ENCODE results near the gene IL17RE. TPM values are rescaled to one million over a fixed set of nuclear protein-coding genes. Genes with fewer than 3 reads are reported as not detected.

Gene IL17RE
- total RNA-seq, 3 donors from 2014 or later: 11.5 to 22.0 (median 11.7) TPM

- Histone ChIP-seq H3K4me3 (no peak overlapping the region), H3K27ac (no peak overlapping the region), H3K9me3 (no peaks in the 10 kb centered on the region), H3K36me3 (no peaks in the 10 kb centered on the region), H3K27me3 (no peaks in the 10 kb centered on the region), H3K4me1 (no peaks in the 10 kb centered on the region)
- DNase-seq (ENCODE audit: low spot score in 2 of 2): no peak
- no peak for TF ChIP-seq POLR2AphosphoS5 (IDR thresholded peaks at IDR 0.05)
- TF ChIP-seq, protein P1, sequence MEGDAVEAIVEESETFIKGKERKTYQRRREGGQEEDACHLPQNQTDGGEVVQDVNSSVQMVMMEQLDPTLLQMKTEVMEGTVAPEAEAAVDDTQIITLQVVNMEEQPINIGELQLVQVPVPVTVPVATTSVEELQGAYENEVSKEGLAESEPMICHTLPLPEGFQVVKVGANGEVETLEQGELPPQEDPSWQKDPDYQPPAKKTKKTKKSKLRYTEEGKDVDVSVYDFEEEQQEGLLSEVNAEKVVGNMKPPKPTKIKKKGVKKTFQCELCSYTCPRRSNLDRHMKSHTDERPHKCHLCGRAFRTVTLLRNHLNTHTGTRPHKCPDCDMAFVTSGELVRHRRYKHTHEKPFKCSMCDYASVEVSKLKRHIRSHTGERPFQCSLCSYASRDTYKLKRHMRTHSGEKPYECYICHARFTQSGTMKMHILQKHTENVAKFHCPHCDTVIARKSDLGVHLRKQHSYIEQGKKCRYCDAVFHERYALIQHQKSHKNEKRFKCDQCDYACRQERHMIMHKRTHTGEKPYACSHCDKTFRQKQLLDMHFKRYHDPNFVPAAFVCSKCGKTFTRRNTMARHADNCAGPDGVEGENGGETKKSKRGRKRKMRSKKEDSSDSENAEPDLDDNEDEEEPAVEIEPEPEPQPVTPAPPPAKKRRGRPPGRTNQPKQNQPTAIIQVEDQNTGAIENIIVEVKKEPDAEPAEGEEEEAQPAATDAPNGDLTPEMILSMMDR (IDR thresholded peaks at IDR 0.05): no peak
- no peak for TF ChIP-seq POLR2A (IDR thresholded peaks at IDR 0.05)
- intact Hi-C loops (cut with DNase I; ENCODE audit: low total_unique reads): no loop called here
These were observed 62.7 kb downstream of the IL17RE start for GRCh38 chr3:9965200-9965875.

Other genes starting within 250 kb of the IL17RE start
- not detected for gene CPNE9, start 199.0 kb upstream of the IL17RE start, total RNA-seq
- 10 to 100 TPM; 14.7 to 19.7 (median 19.3) TPM for gene BRPF1, start 171.1 kb upstream of the IL17RE start, total RNA-seq
- 10 to 100 TPM; 21.3 to 33.4 (median 23.3) TPM for gene OGG1, start 152.9 kb upstream of the IL17RE start, total RNA-seq
- 10 to 100 TPM; 25.2 to 58.7 (median 40.0) TPM for gene CAMK1, start 132.9 kb upstream of the IL17RE start, total RNA-seq
- gene TADA3, start 110.4 kb upstream of the IL17RE start, total RNA-seq: 10 to 100 TPM; 66.1 to 73.4 (median 70.1) TPM
- 100 to 1,000 TPM; 116 to 163 (median 117) TPM for gene ARPC4, start 109.8 kb upstream of the IL17RE start, total RNA-seq
- 10 to 100 TPM; 63.1 to 76.7 (median 72.3) TPM for gene TTLL3, start 92.6 kb upstream of the IL17RE start, total RNA-seq
- gene RPUSD3, start 58.8 kb upstream of the IL17RE start, total RNA-seq: 10 to 100 TPM; 33.4 to 41.3 (median 38.3) TPM
- 1,000 to 10,000 TPM in 1 of 3 donors, 100 to 1,000 TPM in 1, 10 to 100 TPM in 1; 92.3 to 1,697 (median 153) TPM for gene CIDEC, start 22.6 kb upstream of the IL17RE start, total RNA-seq
- gene JAGN1, start 12.2 kb upstream of the IL17RE start, total RNA-seq: 10 to 100 TPM; 34.1 to 73.1 (median 56.5) TPM
- 100 to 1,000 TPM in 1 of 3 donors, 10 to 100 TPM in 2; 59.6 to 119 (median 90.6) TPM for gene IL17RC, start 14.2 kb downstream of the IL17RE start, total RNA-seq
- gene CRELD1, start 31.0 kb downstream of the IL17RE start, total RNA-seq: 10 to 100 TPM; 33.6 to 52.4 (median 44.6) TPM
- 1 to 10 TPM in 2 of 3 donors, under 1 TPM in 1; 0.64 to 2.8 (median 2.0) TPM for gene PRRT3, start 49.6 kb downstream of the IL17RE start, total RNA-seq
- 10 to 100 TPM; 38.3 to 88.5 (median 42.9) TPM for gene EMC3, start 84.0 kb downstream of the IL17RE start, total RNA-seq
- 10 to 100 TPM in 1 of 3 donors, 1 to 10 TPM in 2; 3.7 to 12.9 (median 6.2) TPM for gene FANCD2, start 123.6 kb downstream of the IL17RE start, total RNA-seq
- not detected for gene FANCD2OS, start 205.4 kb downstream of the IL17RE start, total RNA-seq
- gene BRK1, start 212.8 kb downstream of the IL17RE start, total RNA-seq: 100 to 1,000 TPM; 119 to 144 (median 119) TPM
- gene VHL, start 238.9 kb downstream of the IL17RE start, total RNA-seq: 10 to 100 TPM; 31.8 to 44.6 (median 40.0) TPM

Measured in breast epithelium (tissue), 4 donors.